K562 (cell line): ENCODE measurements around the gene PPP2R5A.

Experiments
- ATF7 ChIP-seq: fragments of 450-650 bp; IDR thresholded peaks from 2 replicates; pipeline ENCODE4 v1.7.1; 2014; ENCODE audit warnings: mild to moderate bottlenecking, moderate library complexity
- ETV6 ChIP-seq, 3 experiments: fragments of 150-350 bp in 1 of 3; sonication (generic) in 1 of 3; formaldehyde crosslinking in 1 of 3; IDR thresholded peaks; 2 replicates each; pipeline versions ENCODE4 v1.6.1 to v1.8.0; 2014 to 2022; ENCODE audit warnings: borderline replicate concordance in 2 of 3, low read depth in 2 of 3, antibody characterized with exemption in 1 of 3, low read length in 1 of 3, mild to moderate bottlenecking in 1 of 3, missing genetic modification reagents in 1 of 3
- FOS ChIP-seq: IDR thresholded peaks from 3 replicates; pipeline ENCODE4 v1.6.1; 2011; ENCODE audit not compliant: insufficient read length; ENCODE audit errors: extremely low read depth
- TF ChIP-seq, protein P1 (sequence below), 2 experiments: fragments of 450-650 bp in 1 of 2; IDR thresholded peaks; 2 replicates each; pipeline ENCODE4 v1.6.1; 2011 to 2017; ENCODE audit warnings: low read depth in 2 of 2, antibody characterized with exemption in 1 of 2, borderline replicate concordance in 1 of 2, low read length in 1 of 2, mild to moderate bottlenecking in 1 of 2, mixed read lengths in 1 of 2; ENCODE audit not compliant: control insufficient read depth in 1 of 2
- TF ChIP-seq, protein P2 (sequence below): sonication (generic); formaldehyde crosslinking; IDR thresholded peaks from 2 replicates; pipeline ENCODE4 v1.9.0; 2022; ENCODE audit warnings: mild to moderate bottlenecking, missing genetic modification reagents
- TF ChIP-seq, protein P3 (sequence below): sonication (generic); formaldehyde crosslinking; IDR thresholded peaks from 2 replicates; pipeline ENCODE4 v1.8.1; 2023; ENCODE audit warnings: mild to moderate bottlenecking, missing genetic modification reagents, moderate library complexity

DNA sequence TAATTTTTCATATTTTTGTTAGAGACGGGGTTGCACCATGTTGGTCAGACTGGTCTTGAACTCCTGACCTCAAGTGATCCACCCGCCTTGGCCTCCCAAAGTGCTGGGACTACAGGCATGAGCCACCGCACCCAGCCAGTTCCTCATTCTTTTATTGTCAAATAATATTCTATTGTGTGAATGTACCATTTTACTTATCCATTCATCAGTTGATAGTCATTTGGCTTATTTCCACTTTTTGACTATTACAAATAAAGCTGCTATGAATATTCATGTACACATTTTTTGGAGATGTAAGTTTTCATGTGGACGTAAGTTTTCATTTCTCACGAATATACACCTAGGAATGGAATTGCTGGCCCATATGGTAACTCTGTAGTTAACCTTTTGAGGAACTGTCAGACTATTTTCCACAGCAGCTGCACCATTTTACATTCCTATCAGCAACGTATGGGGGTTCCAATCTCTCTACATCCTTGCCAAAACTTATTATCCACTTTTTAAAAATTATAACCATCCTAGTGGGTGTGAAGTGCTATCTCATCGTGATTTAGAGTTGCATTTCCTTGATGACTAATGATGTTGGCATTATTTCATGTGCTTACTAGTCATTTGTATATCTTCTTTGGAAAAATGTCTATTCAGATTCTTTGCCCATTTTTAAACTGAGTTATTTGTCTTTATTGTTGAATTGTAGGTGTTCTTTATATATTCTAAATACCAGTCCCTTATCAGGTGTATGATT, 116.8 kb downstream of the PPP2R5A start:
- TF ChIP-seq, protein P1, sequence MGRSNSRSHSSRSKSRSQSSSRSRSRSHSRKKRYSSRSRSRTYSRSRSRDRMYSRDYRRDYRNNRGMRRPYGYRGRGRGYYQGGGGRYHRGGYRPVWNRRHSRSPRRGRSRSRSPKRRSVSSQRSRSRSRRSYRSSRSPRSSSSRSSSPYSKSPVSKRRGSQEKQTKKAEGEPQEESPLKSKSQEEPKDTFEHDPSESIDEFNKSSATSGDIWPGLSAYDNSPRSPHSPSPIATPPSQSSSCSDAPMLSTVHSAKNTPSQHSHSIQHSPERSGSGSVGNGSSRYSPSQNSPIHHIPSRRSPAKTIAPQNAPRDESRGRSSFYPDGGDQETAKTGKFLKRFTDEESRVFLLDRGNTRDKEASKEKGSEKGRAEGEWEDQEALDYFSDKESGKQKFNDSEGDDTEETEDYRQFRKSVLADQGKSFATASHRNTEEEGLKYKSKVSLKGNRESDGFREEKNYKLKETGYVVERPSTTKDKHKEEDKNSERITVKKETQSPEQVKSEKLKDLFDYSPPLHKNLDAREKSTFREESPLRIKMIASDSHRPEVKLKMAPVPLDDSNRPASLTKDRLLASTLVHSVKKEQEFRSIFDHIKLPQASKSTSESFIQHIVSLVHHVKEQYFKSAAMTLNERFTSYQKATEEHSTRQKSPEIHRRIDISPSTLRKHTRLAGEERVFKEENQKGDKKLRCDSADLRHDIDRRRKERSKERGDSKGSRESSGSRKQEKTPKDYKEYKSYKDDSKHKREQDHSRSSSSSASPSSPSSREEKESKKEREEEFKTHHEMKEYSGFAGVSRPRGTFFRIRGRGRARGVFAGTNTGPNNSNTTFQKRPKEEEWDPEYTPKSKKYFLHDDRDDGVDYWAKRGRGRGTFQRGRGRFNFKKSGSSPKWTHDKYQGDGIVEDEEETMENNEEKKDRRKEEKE (IDR thresholded peaks at IDR 0.05; ENCODE audit: borderline replicate concordance in 1 of 2, control insufficient read depth in 1 of 2, low read depth in 2 of 2, low read length in 1 of 2): no peak
- TF ChIP-seq ETV6 (IDR thresholded peaks at IDR 0.05; ENCODE audit: borderline replicate concordance in 1 of 2, low read depth in 2 of 2, low read length in 1 of 2) (no peak), ETV6 (CRISPR knock-in tag; IDR thresholded peaks at IDR 0.05; ENCODE audit: borderline replicate concordance) (no peak), FOS (no peak), ATF7 (no peak)
- TF ChIP-seq, protein P2, sequence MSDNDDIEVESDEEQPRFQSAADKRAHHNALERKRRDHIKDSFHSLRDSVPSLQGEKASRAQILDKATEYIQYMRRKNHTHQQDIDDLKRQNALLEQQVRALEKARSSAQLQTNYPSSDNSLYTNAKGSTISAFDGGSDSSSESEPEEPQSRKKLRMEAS (CRISPR knock-in tag): no peak
- TF ChIP-seq, protein P3, sequence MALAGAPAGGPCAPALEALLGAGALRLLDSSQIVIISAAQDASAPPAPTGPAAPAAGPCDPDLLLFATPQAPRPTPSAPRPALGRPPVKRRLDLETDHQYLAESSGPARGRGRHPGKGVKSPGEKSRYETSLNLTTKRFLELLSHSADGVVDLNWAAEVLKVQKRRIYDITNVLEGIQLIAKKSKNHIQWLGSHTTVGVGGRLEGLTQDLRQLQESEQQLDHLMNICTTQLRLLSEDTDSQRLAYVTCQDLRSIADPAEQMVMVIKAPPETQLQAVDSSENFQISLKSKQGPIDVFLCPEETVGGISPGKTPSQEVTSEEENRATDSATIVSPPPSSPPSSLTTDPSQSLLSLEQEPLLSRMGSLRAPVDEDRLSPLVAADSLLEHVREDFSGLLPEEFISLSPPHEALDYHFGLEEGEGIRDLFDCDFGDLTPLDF (CRISPR knock-in tag): no peak
